Endothelial cell of umbilical vein (primary cell): ENCODE data around the gene PHF8. TPM values are rescaled to one million over a fixed set of nuclear protein-coding genes. Genes with fewer than 3 reads are reported as not detected.

Source experiments
- BruUV-seq: library from RNA; stranded (reverse); fragments of 400-500 nt; replicated peaks from 2 replicates; lab custom pipeline; 2021; lab: Mats Ljungman, UMichigan
- CTCF ChIA-PET: fragments of 300-600, 350-600 bp; sonication (Branson Sonifier 250); formaldehyde crosslinking; loops from one replicate; lab custom pipeline; 2021; ENCODE audit warnings: antibody characterized with exemption, inconsistent platforms; lab: Charles Lee
- POLR2A ChIA-PET: fragments of 300-600, 350-600 bp; sonication (Branson Sonifier 250); formaldehyde crosslinking; loops from one replicate; lab custom pipeline; 2021; ENCODE audit warnings: antibody characterized with exemption, inconsistent platforms; lab: Charles Lee
- DNase-seq: peaks from one replicate; pipeline ENCODE4 v3.0.0-alpha.2; 2011; ENCODE audit warnings: low read depth, low spot score
- FAIRE-seq: peaks from 2 replicates; lab custom pipeline; 2011; peaks lifted over from hg19 to GRCh38; lab: Jason Lieb, UNC
- H2AFZ ChIP-seq: 2 replicates; pipeline ENCODE4 v1.6.0; 2012; ENCODE audit warnings: low read depth, low read length, control low read depth, inconsistent platforms
- H3K27ac ChIP-seq: 2 replicates; pipeline ENCODE4 v1.5.1; 2011; ENCODE audit warnings: low read depth, mild to moderate bottlenecking, control low read depth, low read length, moderate library complexity; ENCODE audit not compliant: insufficient read depth
- H3K27me3 ChIP-seq, 2 experiments: 2 replicates each; pipeline versions ENCODE4 v1.6.0 to v1.6.1; 2011; ENCODE audit warnings: low read length in 2 of 2, mixed read lengths in 1 of 2; ENCODE audit not compliant: control insufficient read depth in 2 of 2, insufficient read depth in 2 of 2
- H3K36me3 ChIP-seq, 2 experiments: 2 replicates in 1 of 2; 3 replicates in 1 of 2; pipeline ENCODE4 v1.5.1; 2011; ENCODE audit warnings: low read length in 2 of 2, mild to moderate bottlenecking in 1 of 2, moderate library complexity in 1 of 2; ENCODE audit not compliant: control insufficient read depth in 2 of 2, insufficient read depth in 2 of 2; ENCODE audit errors: extremely low read depth in 1 of 2
- H3K4me1 ChIP-seq: 3 replicates; pipeline ENCODE4 v1.5.1; 2011; ENCODE audit warnings: mild to moderate bottlenecking, low read length; ENCODE audit not compliant: control insufficient read depth, insufficient read depth; ENCODE audit errors: extremely low read depth
- H3K4me2 ChIP-seq: 2 replicates; pipeline ENCODE4 v1.6.1; 2011; ENCODE audit warnings: low read length, control low read depth, mixed read lengths; ENCODE audit not compliant: insufficient read depth
- H3K4me3 ChIP-seq, 3 experiments: fragments of 200-600 bp in 1 of 3; sonication (generic), shearing (Covaris generic) in 1 of 3; replicated peaks in 1 of 3; 2 replicates each; pipeline ENCODE4 v1.5.1; 2011 to 2016; ENCODE audit warnings: control low read depth in 3 of 3, low read length in 3 of 3, mild to moderate bottlenecking in 2 of 3, inconsistent platforms in 1 of 3, low read depth in 1 of 3, moderate library complexity in 1 of 3; ENCODE audit not compliant: insufficient read depth in 1 of 3
- H3K79me2 ChIP-seq: 2 replicates; pipeline ENCODE4 v1.6.0; 2012; ENCODE audit warnings: low read length, inconsistent platforms; ENCODE audit not compliant: control insufficient read depth, insufficient read depth
- H3K9ac ChIP-seq: replicated peaks from 2 replicates; pipeline ENCODE3; 2011; ENCODE audit warnings: low read length, control low read depth; ENCODE audit not compliant: insufficient read depth; ENCODE audit errors: extremely low read depth
- H3K9me1 ChIP-seq: replicated peaks from 3 replicates; pipeline ENCODE4 v1.6.0; 2011; ENCODE audit warnings: mild to moderate bottlenecking, low read length; ENCODE audit not compliant: control insufficient read depth, insufficient read depth; ENCODE audit errors: extremely low read depth
- H3K9me3 ChIP-seq: replicated peaks from 2 replicates; pipeline ENCODE4 v1.5.1; 2012; ENCODE audit warnings: low read length, inconsistent platforms; ENCODE audit not compliant: control insufficient read depth, insufficient read depth
- H4K20me1 ChIP-seq: replicated peaks from 2 replicates; pipeline ENCODE3; 2011; ENCODE audit warnings: mild to moderate bottlenecking, low read length; ENCODE audit not compliant: control insufficient read depth, insufficient read depth; ENCODE audit errors: extremely low read depth
- EZH2 ChIP-seq: IDR thresholded peaks from 2 replicates; pipeline ENCODE4 v1.6.1; 2012; ENCODE audit warnings: borderline replicate concordance, low read depth, mild to moderate bottlenecking, moderate library complexity, low read length, inconsistent platforms; ENCODE audit not compliant: severe bottlenecking
- FOS ChIP-seq: IDR thresholded peaks from 2 replicates; pipeline ENCODE4 v1.6.1; 2011; ENCODE audit warnings: mild to moderate bottlenecking, low read length, moderate library complexity, borderline replicate concordance; ENCODE audit not compliant: insufficient read depth
- GATA2 ChIP-seq: IDR thresholded peaks from 2 replicates; pipeline ENCODE4 v1.7.0; 2011; ENCODE audit warnings: low read depth, mild to moderate bottlenecking, moderate library complexity, mixed read lengths, low read length; ENCODE audit not compliant: insufficient read length, insufficient read depth
- JUN ChIP-seq: IDR thresholded peaks from 2 replicates; pipeline ENCODE4 v1.6.1; 2011; ENCODE audit warnings: borderline replicate concordance, low read depth; ENCODE audit not compliant: insufficient read length, insufficient read depth
- MYC ChIP-seq: IDR thresholded peaks from one replicate; pipeline ENCODE4 v1.6.1; 2011; ENCODE audit warnings: mild to moderate bottlenecking, low read depth, low read length
- POLR2A ChIP-seq: IDR thresholded peaks from 2 replicates; pipeline ENCODE4 v1.6.1; 2012; ENCODE audit warnings: low read depth, mild to moderate bottlenecking, control low read depth, low read length
- POLR2AphosphoS5 ChIP-seq: IDR thresholded peaks from 2 replicates; pipeline ENCODE4 v1.6.1; 2012; ENCODE audit warnings: low read depth, mild to moderate bottlenecking, control low read depth, low read length, moderate library complexity; ENCODE audit not compliant: insufficient read depth
- dilution Hi-C: fragments of 300-500 bp; cut with MboI; formaldehyde crosslinking; loops from one replicate; pipeline ENCODE4 v1.15.0; 2019; ENCODE audit warnings: low sequenced_read_pairs; ENCODE audit not compliant: extremely low pct_ligation_motif_present
- intact Hi-C: fragments of 100-400 bp; cut with micrococcal nuclease; formaldehyde crosslinking; loops from one replicate; pipeline ENCODE4 v1.10.0; 2022
- polyA plus RNA-seq, 4 experiments: library from polyadenylated mRNA; depleted of rRNA in 3 of 4; stranded (reverse) in 3 of 4; unstranded in 1 of 4; fragments of >200 nt; gene quantifications; 2 replicates each; pipeline versions ENCODE4 v1.2.1 to v1.2.3, GENCODE V29; 2011 to 2012; ENCODE audit warnings: missing spikeins in 1 of 4
- total RNA-seq: library from RNA; stranded (reverse); gene quantifications from 2 replicates; pipeline ENCODE4 v1.2.3, GENCODE V29; 2021
- TF ChIP-seq, protein P1 (sequence below), 2 donors: IDR thresholded peaks; 1 replicate in 1 of 2; 2 replicates in 1 of 2; pipeline ENCODE4 v1.5.1; 2011; ENCODE audit warnings: low read length in 2 of 2, mild to moderate bottlenecking in 2 of 2, moderate library complexity in 2 of 2, control low read depth in 1 of 2, inconsistent platforms in 1 of 2, low read depth in 1 of 2; ENCODE audit not compliant: insufficient read depth in 1 of 2; ENCODE audit errors: extremely low read depth in 1 of 2
- TF ChIP-seq, protein P2 (sequence below): IDR thresholded peaks from 2 replicates; pipeline ENCODE4 v1.6.1; 2011; ENCODE audit not compliant: insufficient read depth, insufficient read length

Gene PHF8
- total and polyA plus RNA-seq, 2 donors (not counting 3 experiments of a cell fraction or from before 2014, with no cell fraction given) = 10.9 to 25.5 TPM

DNA sequence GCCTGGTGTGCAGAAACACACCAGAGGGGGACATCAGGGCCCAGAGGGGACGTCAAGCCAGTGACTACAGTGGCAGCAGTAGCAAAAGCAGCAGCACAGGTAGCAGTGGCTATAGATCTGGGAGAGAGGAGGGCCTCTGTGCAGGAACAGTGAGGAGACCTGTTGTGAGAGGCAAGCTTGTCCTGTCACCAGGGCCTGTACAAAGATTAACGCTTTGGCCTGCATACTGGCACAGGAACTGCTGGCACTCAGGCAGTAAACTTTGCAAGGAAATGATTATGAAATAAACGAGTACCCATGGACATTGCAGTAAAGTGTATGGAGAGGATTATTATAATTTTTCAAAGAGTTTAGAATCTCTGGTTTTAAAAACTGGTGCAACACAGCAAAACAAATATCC, 5.5 kb upstream of the PHF8 start:
- TF ChIP-seq, protein P1, sequence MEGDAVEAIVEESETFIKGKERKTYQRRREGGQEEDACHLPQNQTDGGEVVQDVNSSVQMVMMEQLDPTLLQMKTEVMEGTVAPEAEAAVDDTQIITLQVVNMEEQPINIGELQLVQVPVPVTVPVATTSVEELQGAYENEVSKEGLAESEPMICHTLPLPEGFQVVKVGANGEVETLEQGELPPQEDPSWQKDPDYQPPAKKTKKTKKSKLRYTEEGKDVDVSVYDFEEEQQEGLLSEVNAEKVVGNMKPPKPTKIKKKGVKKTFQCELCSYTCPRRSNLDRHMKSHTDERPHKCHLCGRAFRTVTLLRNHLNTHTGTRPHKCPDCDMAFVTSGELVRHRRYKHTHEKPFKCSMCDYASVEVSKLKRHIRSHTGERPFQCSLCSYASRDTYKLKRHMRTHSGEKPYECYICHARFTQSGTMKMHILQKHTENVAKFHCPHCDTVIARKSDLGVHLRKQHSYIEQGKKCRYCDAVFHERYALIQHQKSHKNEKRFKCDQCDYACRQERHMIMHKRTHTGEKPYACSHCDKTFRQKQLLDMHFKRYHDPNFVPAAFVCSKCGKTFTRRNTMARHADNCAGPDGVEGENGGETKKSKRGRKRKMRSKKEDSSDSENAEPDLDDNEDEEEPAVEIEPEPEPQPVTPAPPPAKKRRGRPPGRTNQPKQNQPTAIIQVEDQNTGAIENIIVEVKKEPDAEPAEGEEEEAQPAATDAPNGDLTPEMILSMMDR (IDR thresholded peaks at IDR 0.05; ENCODE audit: extremely low read depth in 1 of 2, insufficient read depth in 1 of 2, low read depth in 1 of 2, low read length in 2 of 2) = no peak
- TF ChIP-seq FOS (no peak), GATA2 (no peak), MYC (no peak), EZH2 (no peak), JUN (no peak), POLR2A (no peak), POLR2AphosphoS5 (no peak)
- TF ChIP-seq, protein P2, sequence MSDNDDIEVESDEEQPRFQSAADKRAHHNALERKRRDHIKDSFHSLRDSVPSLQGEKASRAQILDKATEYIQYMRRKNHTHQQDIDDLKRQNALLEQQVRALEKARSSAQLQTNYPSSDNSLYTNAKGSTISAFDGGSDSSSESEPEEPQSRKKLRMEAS = no peak
- Histone ChIP-seq H2AFZ (no peak overlapping the region), H3K79me2 (no peaks in the 10 kb centered on the region), H3K4me2 (no peak overlapping the region), H4K20me1 (no peaks in the 10 kb centered on the region), H3K36me3 (no peaks in the 10 kb centered on the region), H3K27me3 (no peaks in the 10 kb centered on the region), H3K27ac (no peak overlapping the region), H3K9me1 (no peaks in the 10 kb centered on the region), H3K4me1 (peaks cover 10% of the 10 kb centered on the region), H3K9me3 (no peaks in the 10 kb centered on the region), H3K9ac (no peak overlapping the region), H3K4me3 (no peak overlapping the region)
- CTCF ChIA-PET = no interaction called here
- BruUV-seq = no TSS peak
- POLR2A ChIA-PET = no interaction called here
- intact Hi-C loops (loop anchor here (10.0 kb wide), 1 partner anchor 1105 kb away; no protein-coding TSS in a partner anchor), dilution Hi-C loops (no loop called here)
- FAIRE-seq = no peak
- DNase-seq = no peak
